Anterior cingulate cortex (tissue), 58 donors: ENCODE data around the gene RPS14.
A peak's percentile ranks its signal among the peaks of the same experiment; 100 is the strongest.
"Not testable (repeated sequence)": the region's sequence is repeated elsewhere in the genome, so short reads cannot be mapped to it uniquely, and the experiment has no call there.

Source experiments
- DNase-seq, 58 donors: peaks; one replicate each; lab custom pipeline; 2025; lab: John Stamatoyannopoulos, UW

The RPS14 gene

DNA sequence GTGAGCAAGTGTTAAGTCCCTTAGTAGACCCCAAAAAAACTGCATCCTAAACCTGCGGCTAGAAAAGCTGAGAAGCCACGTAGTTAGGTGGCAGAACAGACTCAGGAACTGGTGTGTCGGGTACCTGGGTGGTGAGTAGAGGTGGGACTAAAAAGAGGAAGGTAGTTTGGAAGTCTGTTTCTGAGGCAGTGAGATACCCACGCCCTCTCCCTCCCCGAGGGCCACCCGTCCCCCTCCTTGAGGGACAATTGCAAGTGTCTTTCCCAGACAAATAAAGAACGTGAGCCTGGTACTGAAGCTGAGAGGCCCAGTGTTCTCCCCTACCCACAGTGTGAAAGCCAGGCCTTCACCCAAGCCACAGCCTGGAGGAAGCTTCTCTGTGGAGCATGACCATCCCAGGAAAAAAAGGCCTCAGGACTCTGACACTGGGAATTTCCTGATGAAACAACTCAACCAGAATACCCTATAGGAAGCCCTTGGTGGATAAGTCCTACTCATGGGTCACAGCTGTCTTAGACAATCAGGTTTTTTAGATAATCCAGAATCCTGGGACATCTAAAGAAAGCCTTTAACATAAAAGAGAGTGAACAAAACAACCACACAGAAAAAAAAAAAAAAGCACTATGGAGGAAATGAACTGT, 29.8 kb downstream of the RPS14 start:
- no peak for DNase-seq

DNA sequence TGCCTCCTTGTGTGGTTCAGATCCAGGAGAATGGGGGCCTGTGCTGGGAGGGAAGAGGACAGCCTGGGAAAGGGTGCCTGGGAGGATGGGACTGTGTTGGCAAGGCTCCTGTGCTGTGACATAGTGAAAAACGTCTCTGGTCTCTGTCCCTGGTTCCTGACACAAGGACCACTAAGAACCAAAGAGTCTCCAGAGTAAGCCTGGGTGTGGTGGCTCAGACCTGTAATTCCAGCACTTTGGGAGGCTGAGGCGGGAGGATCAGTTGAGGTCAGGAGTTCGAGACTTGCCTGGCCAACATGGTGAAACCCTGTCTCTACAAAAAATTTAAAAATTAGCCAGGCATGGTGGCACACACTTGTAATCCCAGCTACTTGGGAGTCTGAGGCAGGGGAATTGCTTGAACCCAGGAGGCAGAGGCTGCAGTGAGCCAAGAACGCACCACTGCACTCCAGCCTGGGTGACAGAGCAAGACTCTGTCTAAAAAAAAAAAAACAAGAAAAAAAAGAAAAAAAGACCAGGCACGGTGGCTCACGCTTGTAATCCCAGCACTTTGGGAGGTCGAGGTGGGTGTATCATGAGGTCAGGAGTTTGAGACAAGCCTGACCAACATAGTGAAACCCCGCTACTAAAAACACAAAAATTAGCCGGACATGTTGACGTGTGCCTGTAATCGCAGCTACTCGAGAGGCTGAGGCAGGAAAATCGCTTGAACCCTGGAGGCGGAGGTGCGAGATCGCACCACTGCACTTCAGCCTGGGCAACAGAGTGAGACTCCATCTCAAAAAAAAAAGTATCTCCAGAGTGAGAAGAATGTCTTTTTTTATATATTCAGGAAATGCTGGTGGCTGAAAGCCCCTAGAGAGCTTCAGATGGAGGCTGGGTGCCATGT, 35.4 kb downstream of the RPS14 start:
- DNase-seq: not testable (repeated sequence)

DNA sequence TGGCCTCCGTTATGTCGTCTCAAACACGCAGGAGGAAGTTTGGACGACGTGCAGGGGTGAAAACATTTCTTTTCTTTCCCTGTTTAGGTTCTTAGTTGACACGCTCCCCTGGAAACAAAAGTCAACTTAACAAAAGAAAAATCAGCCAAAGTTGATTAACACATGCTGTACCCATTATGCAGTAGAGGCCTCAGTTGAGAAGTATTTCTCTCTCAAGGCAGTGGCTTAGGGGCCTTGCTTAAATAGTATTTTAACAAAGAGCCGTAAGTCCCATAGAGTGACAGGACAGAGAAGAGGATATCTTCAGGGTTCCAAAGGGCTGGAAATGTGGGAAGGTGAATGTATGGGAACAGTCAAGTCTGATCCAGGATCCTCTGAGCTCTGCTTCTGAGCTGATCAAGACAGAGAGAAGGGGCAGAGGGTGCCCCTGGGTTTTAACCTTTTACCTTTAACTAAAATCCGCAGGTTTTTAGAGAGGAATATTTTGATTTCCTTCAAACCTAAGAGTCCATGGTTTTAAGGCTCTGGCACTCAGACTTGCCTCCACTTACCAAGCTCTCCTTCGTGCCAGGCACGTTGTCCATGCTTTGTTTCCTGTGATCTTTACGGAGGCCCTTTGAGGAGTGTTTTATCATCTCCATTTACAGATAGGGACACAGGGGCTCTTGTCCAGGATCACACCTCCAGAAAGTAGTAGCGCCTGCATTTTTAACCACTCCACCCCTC, 36.2 kb downstream of the RPS14 start:
- no peak for DNase-seq

DNA sequence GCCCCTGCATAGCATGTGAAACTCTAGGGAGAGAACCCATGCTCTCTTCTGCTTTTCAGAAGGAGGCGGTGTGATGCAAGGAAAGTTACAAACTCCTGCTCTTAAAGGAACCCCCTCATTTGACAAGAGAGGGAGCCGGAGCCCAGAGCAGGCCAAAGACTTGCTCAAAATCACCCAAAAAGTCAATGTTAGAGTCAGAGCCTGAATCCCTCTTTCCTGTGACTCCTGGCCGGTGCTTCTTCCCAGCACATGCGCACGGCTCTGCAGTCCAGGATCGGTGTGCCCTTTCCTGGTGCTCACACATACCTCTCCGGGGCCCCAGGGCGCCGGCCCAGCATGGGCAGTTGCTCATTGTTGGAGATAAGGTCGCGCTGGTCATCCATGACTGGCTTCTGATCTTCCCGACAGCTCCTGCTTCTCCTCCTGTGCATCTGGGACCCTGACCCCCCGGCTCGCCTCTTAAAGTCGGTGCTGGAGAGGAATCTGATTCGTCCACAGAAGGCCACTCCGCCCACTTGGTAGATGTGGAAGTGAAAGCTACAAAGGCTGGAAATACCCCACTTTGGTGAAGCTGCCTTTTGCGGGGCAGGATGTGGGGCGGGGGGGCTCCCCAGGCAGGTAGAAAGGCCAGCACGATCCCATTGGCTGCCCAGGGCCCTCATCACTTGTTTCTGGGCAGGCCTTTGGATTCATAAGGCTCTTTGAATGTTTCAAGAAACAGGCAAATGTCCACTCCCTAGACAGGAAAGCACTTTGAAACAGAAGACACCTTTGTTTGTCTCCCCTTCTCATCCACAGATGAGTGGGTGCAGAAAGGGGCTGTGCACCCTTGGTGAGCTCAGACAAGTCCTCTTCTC, 37.0 kb downstream of the RPS14 start, which contains the start of gene CD74:
TSS of gene CD74 (minus strand) at position 592 of the 857 bp plus-strand sequence. CDS start at position 431, 161 bp downstream.
- DNase-seq: peak in 51 of 58 donors; percentile 13 to 86 (median 59)

DNA sequence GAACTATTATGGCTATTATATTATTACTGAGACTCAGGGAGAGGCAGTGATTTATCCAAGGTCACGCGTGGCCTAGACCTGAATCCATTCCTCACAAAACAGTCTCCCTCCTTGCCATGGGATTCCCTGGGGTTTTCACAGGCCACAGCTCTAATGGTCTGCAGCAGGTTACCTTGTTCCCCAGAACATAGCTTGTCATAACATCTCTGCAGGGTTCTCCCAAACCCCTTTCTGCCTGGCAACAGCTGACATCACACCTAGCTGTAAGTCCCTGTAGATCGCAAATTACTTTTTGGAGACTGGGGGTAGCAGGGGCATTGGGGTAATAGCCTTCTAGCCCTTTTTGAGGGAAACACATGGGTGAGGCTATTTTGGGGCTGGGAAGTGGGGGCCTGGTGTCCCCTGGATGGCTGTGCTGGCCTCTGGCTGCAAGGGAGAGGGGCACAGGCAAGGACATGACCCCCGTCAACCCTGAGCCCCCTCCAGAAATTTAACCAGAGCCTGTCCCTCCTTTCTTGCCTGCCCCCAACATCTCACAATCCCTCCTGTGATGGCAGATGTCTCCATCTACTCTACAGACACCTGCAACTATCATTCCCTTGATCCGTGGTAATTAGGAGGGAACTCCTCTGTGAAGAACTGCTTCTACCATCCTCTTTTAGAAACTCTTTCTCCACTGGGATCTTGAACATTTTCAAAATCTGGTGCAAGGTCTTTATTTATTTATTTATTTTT, 38.1 kb downstream of the RPS14 start:
- peak in 14 of 58 donors; percentile 7 to 56 (median 22) for DNase-seq

DNA sequence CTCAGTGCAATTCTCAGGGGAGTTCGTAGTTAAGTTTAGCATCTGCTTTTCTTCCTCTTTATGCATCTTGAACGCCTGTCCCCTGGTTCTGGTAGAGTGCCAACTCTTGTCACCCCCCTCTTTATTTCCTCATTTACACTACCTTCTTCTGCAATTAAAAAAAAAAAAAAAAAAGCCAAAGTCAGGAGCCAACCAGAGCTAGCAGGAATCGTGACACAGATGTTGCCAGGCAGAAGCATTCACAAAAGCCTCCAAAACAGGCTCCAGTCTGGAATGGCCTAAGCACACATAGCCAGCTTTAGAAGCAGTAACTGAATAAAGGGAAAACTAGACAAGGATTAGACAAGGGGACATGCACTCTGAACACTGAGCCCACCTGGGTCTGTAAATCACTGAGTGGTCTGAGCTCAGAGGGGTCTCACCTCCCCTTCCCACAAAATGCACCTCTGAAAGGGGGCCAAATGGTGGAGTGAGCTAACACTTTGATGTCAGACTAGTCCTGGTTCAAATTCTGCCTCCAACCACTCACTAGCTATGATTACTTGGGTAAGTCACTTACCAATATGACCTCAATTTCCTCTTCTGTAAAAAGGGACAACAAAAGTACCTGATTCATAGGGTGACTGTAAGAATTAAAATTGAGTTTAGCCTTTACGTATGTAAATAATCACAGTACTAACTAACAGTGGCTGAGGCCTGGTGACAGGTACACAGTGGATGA, 38.9 kb downstream of the RPS14 start:
- peak in 46 of 58 donors; percentile 14 to 88 (median 47) for DNase-seq

DNA sequence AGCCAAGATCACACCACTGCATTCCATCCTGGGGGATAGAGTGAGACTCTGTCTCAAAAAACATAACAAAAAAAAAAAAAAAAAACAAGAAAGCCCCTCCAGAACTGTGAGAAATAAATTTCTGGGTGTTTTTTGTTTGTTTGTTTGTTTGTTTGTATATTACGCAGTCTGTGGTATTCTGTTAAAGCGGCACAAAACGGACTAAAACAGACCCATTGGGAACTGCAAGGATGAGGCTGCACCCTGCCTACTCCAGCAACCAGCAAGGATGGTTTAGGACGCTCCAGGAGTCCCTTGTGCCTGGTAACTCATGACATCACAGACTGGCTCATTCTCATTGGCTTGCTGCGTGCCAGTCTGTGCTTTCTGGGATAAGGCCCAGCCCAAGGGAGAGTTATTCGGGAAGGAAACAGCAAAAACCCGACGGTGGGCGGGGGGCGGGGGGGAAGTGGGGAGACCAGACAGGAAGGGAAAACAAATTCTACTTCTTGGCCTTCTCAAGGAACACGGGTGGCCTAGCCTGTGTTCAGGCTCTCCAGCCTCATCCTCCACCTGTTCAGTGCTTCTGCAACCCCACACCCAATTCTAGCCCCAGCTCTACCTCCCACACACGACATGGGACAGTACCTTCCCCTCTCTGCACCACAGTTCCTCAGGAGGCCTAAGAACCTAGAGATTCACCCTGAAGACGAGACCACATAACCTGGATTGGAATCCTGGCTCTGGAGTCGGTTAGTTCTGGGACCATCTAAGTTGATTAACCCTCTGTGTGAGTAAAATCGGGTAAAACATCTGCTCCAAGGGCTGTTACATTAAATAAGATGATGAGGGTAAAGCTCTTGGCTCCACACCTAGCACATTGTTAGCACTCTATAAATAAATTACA, 39.7 kb downstream of the RPS14 start:
- peak in 55 of 58 donors; percentile 22 to 95 (median 77) for DNase-seq

DNA sequence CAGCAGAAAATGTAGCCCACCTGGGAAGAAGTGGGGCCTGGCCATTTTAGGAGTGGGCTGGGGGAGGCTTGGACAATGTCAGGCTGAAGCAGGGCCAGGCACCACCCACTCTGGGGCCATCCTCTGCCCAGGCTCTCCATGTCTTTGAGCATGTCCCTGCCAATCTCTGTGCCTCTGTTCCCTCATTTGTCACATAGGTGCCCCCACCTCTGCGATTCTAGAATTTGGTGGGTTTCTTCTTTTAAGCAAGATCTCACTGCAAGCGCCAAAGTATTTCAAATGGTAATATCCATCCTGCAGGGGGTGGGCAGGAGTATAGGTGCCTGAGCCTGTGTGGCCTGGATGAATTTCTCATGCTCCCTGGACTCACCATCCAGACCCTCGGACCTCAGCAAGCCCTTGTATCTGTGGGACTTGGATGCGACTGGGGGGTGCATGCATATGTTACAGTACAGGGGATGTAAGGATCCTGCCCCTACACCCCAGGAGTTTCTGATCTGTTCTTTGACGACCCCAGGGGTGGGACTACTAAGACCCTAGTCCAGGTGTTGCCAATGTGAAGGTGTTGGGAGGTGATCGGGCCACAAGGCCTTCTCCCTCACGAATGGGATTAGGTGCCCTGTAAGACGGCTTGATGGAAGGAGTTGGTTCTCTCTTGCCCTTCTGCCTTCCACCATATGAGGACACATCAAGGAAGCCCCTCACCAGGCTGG, 41.2 kb downstream of the RPS14 start:
- no peak for DNase-seq

DNA sequence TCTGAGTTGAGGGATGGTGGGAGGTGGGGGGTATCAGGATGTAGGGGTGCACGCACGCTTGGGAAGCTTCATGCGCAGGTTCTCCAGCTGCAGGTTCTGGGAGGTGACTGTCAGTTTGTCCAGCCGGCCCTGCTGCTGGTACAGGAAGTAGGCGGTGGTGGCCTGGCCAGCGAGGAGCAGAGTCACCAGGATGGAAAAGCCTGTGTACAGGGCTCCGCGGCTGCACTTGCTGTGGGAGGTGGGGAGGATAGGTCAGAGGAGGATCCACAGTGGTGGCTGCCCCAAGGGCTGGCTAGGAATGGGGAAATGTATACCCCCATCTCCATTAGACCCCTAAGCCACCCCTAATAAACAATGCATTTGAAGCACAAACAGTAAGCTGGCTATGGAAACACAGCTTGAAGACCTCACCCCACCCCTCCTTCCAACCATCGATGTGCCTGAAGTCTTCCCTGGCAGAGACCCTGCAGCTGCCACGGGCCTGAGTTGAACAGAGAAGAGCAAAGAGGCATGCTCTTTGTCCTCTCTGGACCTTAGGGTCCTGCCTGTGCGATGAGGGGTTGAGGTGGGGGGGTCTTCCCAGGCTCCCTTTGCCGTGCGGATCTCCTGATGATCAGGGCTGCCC, 42.3 kb downstream of the RPS14 start:
- DNase-seq: no peak

DNA sequence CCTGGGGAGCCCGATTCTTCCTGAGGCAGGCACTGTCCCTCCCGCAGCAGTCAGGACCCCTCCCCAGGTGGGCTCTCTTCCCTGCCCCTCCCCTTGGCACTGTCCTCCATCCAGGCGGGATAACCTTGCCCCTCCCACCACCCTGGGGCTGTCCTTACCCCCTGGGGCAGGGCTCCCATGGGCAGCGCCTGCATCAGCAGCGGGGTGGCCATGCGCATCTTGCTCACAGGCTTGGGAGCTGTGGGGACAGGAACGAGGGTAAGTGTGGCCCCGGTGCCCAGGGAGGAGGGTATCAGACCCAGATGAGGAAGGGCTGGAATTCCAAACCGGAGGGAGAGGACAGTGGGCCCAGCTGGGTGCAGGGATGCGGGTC, 42.8 kb downstream of the RPS14 start:
- no peak for DNase-seq

DNA sequence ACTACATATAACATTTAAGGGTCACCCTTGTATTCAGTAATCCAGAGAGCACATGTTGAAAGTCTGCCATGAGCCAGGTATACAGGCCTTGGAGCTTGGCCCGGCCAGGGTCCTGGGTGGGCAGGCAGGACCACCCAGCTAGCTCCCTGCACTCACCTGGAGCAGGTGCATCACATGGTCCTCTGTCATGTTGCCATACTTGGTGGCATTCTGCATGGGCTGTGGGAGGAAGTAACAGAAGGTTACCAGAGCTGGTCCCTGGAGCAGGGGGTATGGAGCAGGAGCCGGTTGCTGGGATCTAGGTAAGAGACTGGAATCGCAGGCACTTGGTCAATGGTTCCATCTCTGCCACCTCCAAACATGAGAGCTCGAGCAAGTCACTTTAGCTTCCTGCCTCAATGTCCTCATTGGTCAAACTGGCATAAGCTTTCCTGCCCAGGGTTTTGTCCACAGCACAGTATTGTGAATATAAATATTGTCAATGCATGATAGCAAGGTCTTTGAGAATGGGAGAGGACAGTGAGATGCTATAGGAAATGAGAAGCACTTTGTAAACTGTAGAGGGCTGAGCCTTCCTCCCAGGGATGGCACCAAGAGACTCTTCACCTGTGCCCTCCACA, 43.3 kb downstream of the RPS14 start:
- no peak for DNase-seq

DNA sequence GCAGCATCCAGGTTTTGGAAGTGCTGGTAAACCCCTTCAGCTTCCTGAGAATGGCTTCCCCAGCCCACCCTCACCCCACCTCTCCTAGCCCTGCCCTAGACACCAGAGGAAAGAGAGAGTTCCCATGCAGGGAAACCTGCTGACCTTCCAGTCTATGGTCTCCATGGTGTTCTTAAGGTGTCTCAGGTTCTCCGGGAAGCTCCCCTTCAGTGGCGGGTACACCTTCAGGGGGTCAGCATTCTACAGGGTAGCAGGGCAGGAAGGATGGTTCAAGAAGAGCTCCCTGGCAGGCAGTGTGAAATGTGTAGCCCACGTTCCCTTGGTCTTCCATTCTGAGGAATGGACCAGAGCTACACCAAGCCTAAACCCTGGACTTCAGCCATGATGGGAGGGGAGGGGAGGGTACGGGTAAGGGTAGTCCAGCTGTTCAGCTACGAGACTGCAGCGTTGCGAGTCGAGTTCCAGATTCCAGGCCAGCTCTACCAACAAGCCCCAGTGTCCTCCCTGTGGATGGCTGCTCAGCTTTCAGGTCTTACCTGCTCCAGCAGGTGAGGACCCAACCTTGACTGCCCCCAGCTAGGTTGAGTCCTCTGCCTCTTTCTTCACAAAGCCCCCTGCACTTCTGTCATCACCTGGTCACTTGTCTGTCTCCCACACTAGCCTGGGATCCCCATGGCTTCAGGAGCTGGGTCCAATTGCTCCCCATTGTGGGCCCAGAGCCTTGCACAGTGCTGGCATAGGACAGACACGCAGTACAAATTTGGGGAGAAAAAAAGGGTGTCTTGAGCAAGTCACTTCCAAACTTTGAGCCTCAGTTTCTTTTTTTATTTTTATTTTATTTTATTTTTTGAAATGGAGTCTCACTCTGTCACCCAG, 44.4 kb downstream of the RPS14 start:
- no peak for DNase-seq

DNA sequence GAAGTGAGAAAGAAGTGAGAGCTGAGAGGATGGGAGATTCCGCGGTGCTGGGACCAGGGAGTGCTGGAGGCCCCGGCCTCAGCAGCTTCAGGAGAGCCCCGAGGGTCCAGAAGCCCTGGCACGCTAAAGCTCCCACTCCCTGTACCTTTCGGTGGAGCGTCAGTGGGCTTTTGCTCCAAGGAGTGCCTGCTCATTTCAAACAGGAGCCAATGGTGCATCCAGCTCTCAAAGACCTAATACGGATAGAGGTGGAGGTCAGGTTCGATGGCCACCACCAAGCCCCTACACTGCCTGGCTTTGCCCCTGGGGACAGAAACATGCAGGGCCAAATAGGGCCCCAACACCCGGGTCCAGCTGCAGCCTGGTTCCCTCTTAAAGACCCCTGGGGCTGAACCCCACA, 45.0 kb downstream of the RPS14 start:
- DNase-seq: no peak

DNA sequence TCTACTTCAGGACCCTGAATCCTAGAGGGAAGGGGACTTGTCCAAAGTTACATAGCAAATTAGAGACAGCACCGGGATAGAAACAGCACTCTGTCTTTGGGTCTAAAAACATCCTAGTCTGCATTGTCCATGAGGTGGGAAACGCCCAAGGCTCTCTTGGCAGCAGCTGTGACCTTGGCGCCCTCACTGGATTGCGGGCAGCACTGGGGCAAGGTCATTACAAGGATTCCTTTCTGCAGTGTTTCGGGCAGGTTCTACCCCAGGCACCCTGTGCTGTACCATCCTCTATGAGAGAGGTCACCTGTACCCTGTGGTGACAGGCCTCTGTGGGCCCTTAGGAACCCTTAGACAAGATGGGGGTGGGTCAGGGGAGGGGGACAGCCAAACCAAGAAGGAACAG, 45.4 kb downstream of the RPS14 start:
- no peak for DNase-seq

DNA sequence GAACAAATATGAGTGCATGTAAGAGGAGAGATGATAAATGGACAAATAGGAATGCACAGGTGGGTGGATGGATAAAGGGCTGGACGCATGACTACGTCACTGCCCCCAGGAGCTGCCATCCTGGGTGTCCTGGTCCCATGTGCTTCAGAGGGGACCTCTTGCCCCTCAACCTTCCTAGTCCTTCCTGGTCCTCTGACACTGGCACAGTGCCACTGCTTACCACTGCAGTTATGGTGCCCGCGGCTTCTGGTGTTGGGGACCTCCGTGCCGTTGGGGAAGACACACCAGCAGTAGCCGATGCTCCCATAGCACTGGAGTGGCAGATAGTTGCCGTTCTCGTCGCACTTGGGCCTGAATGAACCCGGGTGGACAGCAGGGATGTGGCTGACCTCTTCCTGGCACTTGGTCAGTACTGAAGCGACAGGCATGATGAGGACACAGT, 46.6 kb downstream of the RPS14 start:
- no peak for DNase-seq
